Osteocyte (in vitro differentiated cells): ENCODE measurements around the gene SNX5. TPM values are rescaled to one million over a fixed set of nuclear protein-coding genes. Genes with fewer than 3 reads are reported as not detected.

Experiments
- DNase-seq: peaks from one replicate; pipeline ENCODE4 v3.0.0; 2021; ENCODE audit warnings: mixed read lengths; ENCODE audit not compliant: unreplicated experiment; ENCODE audit errors: extremely low spot score
- H3K27ac Mint-ChIP-seq: one replicate; pipeline ENCODE4 v1.8.0; 2021; ENCODE audit warnings: mild to moderate bottlenecking, mixed read lengths; ENCODE audit not compliant: unreplicated experiment
- H3K27me3 Mint-ChIP-seq: one replicate; pipeline ENCODE4 v1.8.0; 2021; ENCODE audit warnings: mixed read lengths; ENCODE audit not compliant: unreplicated experiment
- H3K36me3 Mint-ChIP-seq: one replicate; pipeline ENCODE4 v1.8.0; 2021; ENCODE audit warnings: mixed read lengths; ENCODE audit not compliant: unreplicated experiment
- H3K4me1 Mint-ChIP-seq: one replicate; pipeline ENCODE4 v1.8.0; 2021; ENCODE audit warnings: mixed read lengths; ENCODE audit not compliant: unreplicated experiment
- H3K4me3 Mint-ChIP-seq: one replicate; pipeline ENCODE4 v1.8.0; 2021; ENCODE audit warnings: mild to moderate bottlenecking, moderate library complexity, mixed read lengths; ENCODE audit not compliant: unreplicated experiment
- H3K9me3 Mint-ChIP-seq: one replicate; pipeline ENCODE4 v1.8.0; 2021; ENCODE audit warnings: mixed read lengths; ENCODE audit not compliant: unreplicated experiment
- CTCF ChIP-seq: fragments of 200-600 bp; sonication (generic); IDR thresholded peaks from 2 replicates; pipeline ENCODE4 v1.5.0; 2021; ENCODE audit warnings: antibody characterized with exemption, mild to moderate bottlenecking, moderate library complexity
- total RNA-seq: library from RNA; stranded (reverse); gene quantifications from 2 replicates; pipeline ENCODE4 v1.2.1, GENCODE V29; 2021

The SNX5 gene
- total RNA-seq, 1 donor from 2014 or later = 147 TPM

DNA sequence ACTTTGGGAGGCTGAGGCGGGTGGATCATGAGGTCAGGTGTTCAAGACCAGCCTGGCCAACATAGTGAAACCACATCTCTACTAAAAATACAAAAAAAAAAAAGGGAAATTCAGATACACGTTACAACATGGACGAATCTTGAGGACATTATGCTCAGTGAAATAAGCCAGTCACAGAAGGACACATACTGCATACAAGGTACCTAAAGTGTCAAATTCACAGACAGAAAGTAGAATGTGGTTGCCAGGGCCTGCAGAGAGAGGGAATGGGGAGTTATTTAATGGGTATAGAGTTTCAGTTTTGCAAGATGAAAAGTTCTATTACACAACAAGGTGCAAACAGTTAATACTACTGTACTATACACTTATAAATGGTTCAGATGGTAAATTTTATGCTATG, 75.1 kb downstream of the SNX5 start:
- H3K4me3 Mint-ChIP-seq = no peak overlapping the region
- TF ChIP-seq CTCF = no peak
- peaks cover 7% of the 10 kb centered on the region for H3K36me3 Mint-ChIP-seq
- H3K27ac Mint-ChIP-seq = no peak overlapping the region
- DNase-seq = no peak
- peaks cover 31% of the 10 kb centered on the region for H3K9me3 Mint-ChIP-seq
- peaks cover 28% of the 10 kb centered on the region for H3K4me1 Mint-ChIP-seq
- no peaks in the 10 kb centered on the region for H3K27me3 Mint-ChIP-seq

DNA sequence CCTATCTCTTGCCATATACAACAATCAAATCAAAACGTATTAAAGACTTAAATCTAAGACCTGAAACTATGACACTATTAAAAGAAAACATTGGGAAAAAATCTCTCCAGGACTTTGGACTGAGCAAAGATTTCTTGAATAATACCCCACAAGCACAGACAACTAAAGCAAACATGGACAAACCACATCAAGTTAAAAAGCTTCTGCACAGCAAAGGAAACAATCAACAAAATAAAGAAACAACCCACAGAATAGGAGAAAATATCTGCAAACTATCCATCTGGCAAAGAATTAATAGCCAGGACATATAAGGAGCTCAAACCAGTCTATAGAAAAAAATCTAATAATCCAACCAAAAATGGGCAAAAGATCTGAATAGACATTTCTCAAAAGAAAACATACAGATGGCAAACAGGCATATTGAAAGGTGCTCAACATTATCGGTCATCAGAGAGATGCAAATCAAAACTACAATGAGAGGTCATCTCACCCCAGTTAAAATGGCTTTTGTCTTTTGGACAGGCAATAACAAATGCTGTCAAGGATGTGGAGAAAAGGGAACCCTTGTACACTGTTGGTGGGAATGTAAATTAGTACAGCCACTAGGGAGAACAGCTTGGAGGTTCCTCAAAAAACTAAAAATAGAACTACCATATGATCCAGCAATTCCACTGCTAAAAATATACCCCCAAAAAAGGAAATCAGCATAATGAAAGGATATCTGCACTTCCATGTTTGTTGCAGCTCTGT, 76.2 kb downstream of the SNX5 start:
- no peak for TF ChIP-seq CTCF
- H3K27ac Mint-ChIP-seq = no peak overlapping the region
- H3K27me3 Mint-ChIP-seq = no peaks in the 10 kb centered on the region
- peaks cover 31% of the 10 kb centered on the region for H3K9me3 Mint-ChIP-seq
- DNase-seq = no peak
- H3K4me1 Mint-ChIP-seq = peaks cover 24% of the 10 kb centered on the region
- peaks cover 7% of the 10 kb centered on the region for H3K36me3 Mint-ChIP-seq
- no peak overlapping the region for H3K4me3 Mint-ChIP-seq

Other genes with a start within 250 kb of the SNX5 start
- 38.5 and 40.5 TPM in 2 replicates for gene MGME1, start 224 bp upstream of the SNX5 start, total RNA-seq
- not detected in 2 replicates for gene OVOL2, start 89.1 kb upstream of the SNX5 start, total RNA-seq
- 17.8 and 18.8 TPM in 2 replicates for gene KAT14, start 169.1 kb upstream of the SNX5 start, total RNA-seq
- 11.8 and 13.0 TPM in 2 replicates for gene PET117, start 169.1 kb upstream of the SNX5 start, total RNA-seq